C4-2B (cell line): ENCODE measurements around the gene USP36.

Experiments
- CTCF ChIP-seq: fragments of 450-650 bp; conservative IDR thresholded peaks from 2 replicates; pipeline ENCODE4 v1.5.1; 2017; ENCODE audit warnings: mild to moderate bottlenecking
- ZFX ChIP-seq: fragments of 450-650 bp; IDR thresholded peaks from 2 replicates; pipeline ENCODE4 v1.6.1; 2017

GRCh38 chr17:78777881-78778280, 62.7 kb downstream of the USP36 start:
- no peak for TF ChIP-seq CTCF
- no peak for TF ChIP-seq ZFX
